Fibroblast of villous mesenchyme (primary cell): ENCODE data around the gene USE1. TPM values are rescaled to one million over a fixed set of nuclear protein-coding genes. Genes with fewer than 3 reads are reported as not detected.
"Not testable (repeated sequence)": the region's sequence is repeated elsewhere in the genome, so short reads cannot be mapped to it uniquely, and the experiment has no call there.

Source experiments
- DNase-seq: peaks from one replicate; pipeline ENCODE4 v3.0.0-alpha.2; 2010; ENCODE audit warnings: low read depth
- H3K4me3 ChIP-seq: 2 replicates; pipeline ENCODE4 v1.5.1; 2011; ENCODE audit warnings: low read depth, mild to moderate bottlenecking, low read length
- total RNA-seq: library from RNA; depleted of rRNA; stranded (reverse); fragments of >200 nt; gene quantifications from 2 replicates; pipeline ENCODE4 v1.2.3, GENCODE V29; 2012
- TF ChIP-seq, protein P1 (sequence below): IDR thresholded peaks from 2 replicates; pipeline ENCODE4 v1.5.1; 2012; ENCODE audit warnings: low read depth, mild to moderate bottlenecking, low read length; ENCODE audit not compliant: insufficient read depth

USE1 gene
- total RNA-seq, 1 donor: 18.1 TPM

DNA sequence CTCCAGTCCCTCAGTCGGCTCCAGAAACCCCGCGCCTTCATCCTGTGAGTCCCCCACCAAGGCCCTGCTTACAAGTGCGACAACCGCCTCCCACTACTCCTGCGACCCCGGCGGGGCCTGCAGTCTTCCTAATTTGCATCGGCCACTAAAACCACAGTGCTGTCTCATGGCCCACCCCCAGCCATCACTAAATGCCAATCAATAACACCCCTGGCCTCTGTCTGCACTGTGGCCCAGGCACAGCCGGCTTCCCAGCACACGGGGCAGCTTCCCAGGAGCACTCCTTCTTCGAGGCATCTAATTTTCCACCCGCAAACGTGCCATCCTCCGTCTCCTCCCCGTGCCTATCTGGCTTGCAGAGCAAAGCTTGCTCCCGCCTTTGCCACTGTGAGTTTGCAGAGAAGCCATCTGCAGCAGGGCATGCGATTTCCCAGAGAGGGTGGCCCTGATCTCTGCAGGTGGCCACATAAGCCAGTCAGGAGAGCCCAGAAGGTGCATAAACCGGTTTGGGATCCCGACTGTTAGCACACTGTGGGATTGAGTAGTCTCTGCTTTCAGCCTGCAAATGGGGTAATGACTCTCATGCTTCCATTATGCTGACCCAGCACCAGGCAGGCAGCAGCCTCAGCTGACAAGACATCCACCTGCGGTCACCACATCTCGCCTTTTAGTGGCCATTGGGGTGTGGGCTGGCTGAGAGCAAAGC lies 34.0 kb upstream of the USE1 start:
- H3K4me3 ChIP-seq: no peak overlapping the region
- TF ChIP-seq, protein P1, sequence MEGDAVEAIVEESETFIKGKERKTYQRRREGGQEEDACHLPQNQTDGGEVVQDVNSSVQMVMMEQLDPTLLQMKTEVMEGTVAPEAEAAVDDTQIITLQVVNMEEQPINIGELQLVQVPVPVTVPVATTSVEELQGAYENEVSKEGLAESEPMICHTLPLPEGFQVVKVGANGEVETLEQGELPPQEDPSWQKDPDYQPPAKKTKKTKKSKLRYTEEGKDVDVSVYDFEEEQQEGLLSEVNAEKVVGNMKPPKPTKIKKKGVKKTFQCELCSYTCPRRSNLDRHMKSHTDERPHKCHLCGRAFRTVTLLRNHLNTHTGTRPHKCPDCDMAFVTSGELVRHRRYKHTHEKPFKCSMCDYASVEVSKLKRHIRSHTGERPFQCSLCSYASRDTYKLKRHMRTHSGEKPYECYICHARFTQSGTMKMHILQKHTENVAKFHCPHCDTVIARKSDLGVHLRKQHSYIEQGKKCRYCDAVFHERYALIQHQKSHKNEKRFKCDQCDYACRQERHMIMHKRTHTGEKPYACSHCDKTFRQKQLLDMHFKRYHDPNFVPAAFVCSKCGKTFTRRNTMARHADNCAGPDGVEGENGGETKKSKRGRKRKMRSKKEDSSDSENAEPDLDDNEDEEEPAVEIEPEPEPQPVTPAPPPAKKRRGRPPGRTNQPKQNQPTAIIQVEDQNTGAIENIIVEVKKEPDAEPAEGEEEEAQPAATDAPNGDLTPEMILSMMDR: no peak
- DNase-seq: no peak

DNA sequence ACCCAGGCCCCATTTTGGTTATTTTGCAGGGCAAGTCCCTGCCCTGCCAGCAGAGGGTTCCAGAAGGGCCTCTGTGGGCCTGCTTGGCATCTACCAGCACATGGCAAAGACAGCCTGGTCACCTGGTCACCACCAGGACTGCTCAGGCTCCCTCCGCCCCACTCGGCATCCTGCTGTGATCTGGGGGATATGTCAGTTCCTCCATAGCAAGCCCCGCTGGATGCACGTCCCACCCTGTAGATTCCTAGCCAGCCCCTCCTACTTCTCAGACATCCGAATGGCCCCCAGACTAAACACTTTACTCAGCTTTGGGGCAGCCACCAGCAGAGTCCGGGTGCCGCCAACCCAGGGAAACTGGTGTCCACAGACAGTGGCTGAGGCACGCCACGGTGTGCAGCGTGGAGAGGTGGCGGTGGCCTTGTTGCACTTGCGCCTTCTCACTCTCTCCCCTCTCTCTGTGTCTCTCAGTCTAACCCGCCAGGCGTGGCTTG lies 31.8 kb upstream of the USE1 start:
- TF ChIP-seq, protein P1: no peak
- H3K4me3 ChIP-seq: no peak overlapping the region
- DNase-seq: no peak

DNA sequence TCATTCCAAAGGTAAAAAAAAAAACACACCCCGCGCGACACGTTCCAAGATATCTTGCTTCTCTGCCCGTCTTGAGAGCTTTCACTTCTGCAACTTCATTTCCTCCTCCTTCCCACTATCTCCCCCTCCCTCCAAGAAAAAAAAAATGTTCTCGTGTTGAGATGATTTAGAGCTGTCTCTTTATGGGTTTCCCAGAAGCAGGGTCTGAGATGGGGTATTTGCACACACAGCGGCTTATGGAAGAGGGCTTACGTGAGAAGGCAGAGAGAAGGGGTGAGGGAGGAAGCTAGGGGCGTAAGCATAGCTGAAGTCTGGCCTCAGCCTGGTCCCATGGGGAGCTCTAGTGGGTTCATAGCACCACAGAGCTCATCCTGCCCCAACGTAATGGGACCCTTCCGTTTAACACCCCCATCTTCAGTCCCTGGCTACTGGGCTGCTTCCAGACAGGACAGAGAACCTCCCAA lies 31.3 kb upstream of the USE1 start:
- TF ChIP-seq, protein P1: no peak
- no peak for DNase-seq
- no peak overlapping the region for H3K4me3 ChIP-seq

DNA sequence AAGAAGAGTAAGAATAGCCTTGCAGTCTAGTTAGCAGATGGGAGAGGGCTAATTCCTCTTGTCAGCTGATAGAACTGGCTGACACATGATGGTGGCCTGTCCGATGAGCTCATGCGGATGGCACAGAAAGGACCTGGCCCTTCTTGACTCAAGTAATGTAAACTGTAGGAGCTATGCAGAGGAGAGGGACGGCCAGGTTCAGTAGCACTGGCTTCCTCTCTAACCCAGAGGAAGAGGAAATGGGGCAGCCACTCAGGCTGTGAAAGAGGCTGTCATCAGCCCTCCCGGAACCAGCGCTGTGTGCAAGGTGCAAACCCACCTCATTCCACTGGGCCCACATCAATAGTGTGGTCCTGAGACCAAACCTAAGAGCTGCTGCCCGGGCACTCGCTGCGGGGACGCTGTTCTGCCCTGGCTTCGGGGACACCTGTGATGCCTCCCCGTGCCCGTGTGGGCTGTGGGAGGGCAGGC lies 30.8 kb upstream of the USE1 start:
- no peak for DNase-seq

DNA sequence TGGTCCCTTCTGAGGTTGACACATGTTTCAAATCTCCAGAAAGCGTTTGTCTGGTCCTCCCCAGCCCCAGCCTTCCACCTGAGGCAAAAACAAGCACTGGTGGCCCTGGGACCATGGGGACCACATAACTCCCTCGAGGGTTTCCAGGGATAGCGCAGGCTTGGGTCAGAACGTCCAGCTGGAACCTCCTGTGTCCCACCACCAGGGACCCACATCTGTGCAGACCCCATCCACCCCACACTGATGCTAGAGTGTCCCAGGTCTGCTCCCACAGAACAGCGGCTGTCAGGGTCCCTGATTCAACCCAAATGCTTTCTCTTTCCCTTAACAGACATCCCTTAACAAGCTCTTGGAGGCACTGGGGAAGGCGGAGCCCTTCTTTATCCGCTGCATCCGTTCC lies 29.6 kb upstream of the USE1 start:
- H3K4me3 ChIP-seq: no peak overlapping the region
- TF ChIP-seq, protein P1: no peak
- no peak for DNase-seq

More for the DNA sequence above, 30.8 kb upstream of the USE1 start:
- TF ChIP-seq, protein P1: no peak
- H3K4me3 ChIP-seq: no peak overlapping the region

DNA sequence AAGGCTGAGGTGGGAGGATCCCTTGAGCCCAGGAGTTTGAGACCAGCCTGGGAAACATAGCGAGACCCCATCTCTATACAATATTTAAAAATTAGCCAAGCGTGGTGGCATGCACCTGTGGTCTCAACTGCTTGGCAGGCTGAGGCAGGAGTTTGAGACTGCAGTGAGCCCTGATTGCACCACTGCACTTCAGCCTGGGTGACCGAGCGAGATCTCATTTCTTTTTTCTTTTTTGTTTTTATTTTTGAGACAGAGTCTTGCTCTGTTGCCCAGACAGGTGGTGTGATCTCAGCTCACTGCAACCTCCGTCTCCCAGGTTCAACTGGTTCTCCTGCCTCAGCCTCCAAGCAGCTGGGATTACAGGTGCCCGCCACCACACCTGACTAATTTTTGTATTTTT lies 23.4 kb upstream of the USE1 start:
- not testable (repeated sequence) for DNase-seq

DNA sequence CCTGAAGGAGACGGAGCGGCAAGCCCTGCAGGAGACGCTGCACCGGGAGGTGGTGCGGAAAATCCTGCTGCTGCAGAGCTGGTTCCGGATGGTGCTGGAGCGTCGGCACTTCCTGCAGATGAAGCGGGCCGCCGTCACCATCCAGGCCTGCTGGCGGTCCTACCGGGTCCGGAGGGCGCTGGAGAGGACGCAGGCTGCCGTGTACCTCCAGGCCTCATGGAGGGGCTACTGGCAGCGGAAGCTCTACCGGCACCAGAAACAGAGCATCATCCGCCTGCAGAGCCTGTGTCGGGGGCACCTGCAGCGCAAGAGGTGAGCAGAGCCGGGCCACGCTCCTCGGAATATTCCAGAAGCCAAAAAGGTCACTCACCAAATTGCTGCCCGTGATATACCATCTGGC lies 22.4 kb upstream of the USE1 start:
- no peak for DNase-seq
- TF ChIP-seq, protein P1: no peak
- no peak overlapping the region for H3K4me3 ChIP-seq

More for the DNA sequence above, 23.4 kb upstream of the USE1 start:
- not testable (repeated sequence) for H3K4me3 ChIP-seq
